Occipital lobe (tissue), 2 donors: Measurements from ENCODE around the gene SMR3A. TPM values are rescaled to one million over a fixed set of nuclear protein-coding genes. Genes with fewer than 3 reads are reported as not detected.

Experiments
- DNase-seq: peaks from one replicate; lab custom pipeline; 2025; lab: John Stamatoyannopoulos, UW
- total RNA-seq: library from RNA; depleted of rRNA; stranded (reverse); fragments of >200 nt; gene quantifications from one replicate; pipeline ENCODE4 v1.2.3, GENCODE V29; 2014

Gene SMR3A
- not detected for total RNA-seq

- DNase-seq: no peak
These were observed at the start of gene SMR3A for GRCh38 chr4:70360460-70360859. TSS of gene SMR3A (plus strand) at chr4:70360760. CDS start at chr4:70362116, 1,356 bp downstream.

- no peak for DNase-seq
These were observed 46.8 kb upstream of the SMR3A start for GRCh38 chr4:70313736-70314135.

- no peak for DNase-seq
These were observed 44.6 kb upstream of the SMR3A start for GRCh38 chr4:70315928-70316327.

- DNase-seq: no peak
These were observed 34.5 kb upstream of the SMR3A start for GRCh38 chr4:70326052-70326451.

- no peak for DNase-seq
These were observed 25.9 kb upstream of the SMR3A start, which contains the start of gene CABS1 for GRCh38 chr4:70334681-70335080. TSS of gene CABS1 (plus strand) at chr4:70334981. CDS start at chr4:70335040, 59 bp downstream.

GRCh38 chr4:70336043-70336442, 24.5 kb upstream of the SMR3A start:
- DNase-seq: no peak

GRCh38 chr4:70337886-70338420, 22.6 kb upstream of the SMR3A start:
- DNase-seq: no peak

- DNase-seq: no peak
These were observed 4.4 kb upstream of the SMR3A start for GRCh38 chr4:70356185-70356584.

- no peak for DNase-seq
These were observed 1.4 kb upstream of the SMR3A start for GRCh38 chr4:70359115-70359661.

GRCh38 chr4:70364002-70364401, 3.4 kb downstream of the SMR3A start:
- no peak for DNase-seq

GRCh38 chr4:70365479-70365878, 4.9 kb downstream of the SMR3A start:
- DNase-seq: no peak

GRCh38 chr4:70367813-70368212, 7.3 kb downstream of the SMR3A start:
- DNase-seq: no peak

- DNase-seq: no peak
These were observed 11.4 kb downstream of the SMR3A start for GRCh38 chr4:70371987-70372386.

- DNase-seq: no peak
These were observed 12.2 kb downstream of the SMR3A start for GRCh38 chr4:70372760-70373159.

- DNase-seq: no peak
These were observed 20.0 kb downstream of the SMR3A start for GRCh38 chr4:70380578-70380977.

- DNase-seq: no peak
These were observed 22.2 kb downstream of the SMR3A start, which contains the start of gene SMR3B for GRCh38 chr4:70382691-70383181. TSS of gene SMR3B (plus strand) at chr4:70383131. CDS start at chr4:70384511, 1,380 bp downstream.

GRCh38 chr4:70392057-70392776, 31.7 kb downstream of the SMR3A start:
- DNase-seq: no peak

GRCh38 chr4:70397580-70397979, 37.0 kb downstream of the SMR3A start, which contains the start of gene OPRPN:
TSS of gene OPRPN (plus strand) at chr4:70397940. CDS start at chr4:70399286, 1,346 bp downstream.
- no peak for DNase-seq

GRCh38 chr4:70399319-70399718, 38.8 kb downstream of the SMR3A start:
- no peak for DNase-seq

GRCh38 chr4:70402762-70403161, 42.2 kb downstream of the SMR3A start:
- no peak for DNase-seq

- no peak for DNase-seq
These were observed 45.2 kb downstream of the SMR3A start for GRCh38 chr4:70405765-70406164.
